ENCODE measurements around the gene USO1. TPM values are rescaled to one million over a fixed set of nuclear protein-coding genes. Genes with fewer than 3 reads are reported as not detected.

The USO1 gene
- polyA plus RNA-seq = 96.8 and 105 TPM in 2 replicates

GRCh38 chr4:75724066-75724866 is at the start of gene USO1:
Gene USO1 (plus strand): TSS chr4:75724577. CDS start chr4:75724820, 243 bp downstream.

Other genes starting within 250 kb of the USO1 start
- gene RCHY1, start 210.2 kb upstream of the USO1 start, polyA plus RNA-seq = 76.8 and 82.4 TPM in 2 replicates
- gene THAP6, start 210.1 kb upstream of the USO1 start, polyA plus RNA-seq = 11.2 and 19.6 TPM in 2 replicates
- 0.94 TPM in 1 of 2 replicates, not detected in the other for gene ODAPH, start 168.5 kb upstream of the USO1 start, polyA plus RNA-seq
- gene CDKL2, start 94.0 kb upstream of the USO1 start, polyA plus RNA-seq = 30.2 and 43.3 TPM in 2 replicates
- 217 and 251 TPM in 2 replicates for gene G3BP2, start 51.2 kb upstream of the USO1 start, polyA plus RNA-seq
- not detected in 2 replicates for gene PPEF2, start 177.9 kb downstream of the USO1 start, polyA plus RNA-seq
- gene NAAA, start 216.4 kb downstream of the USO1 start, polyA plus RNA-seq = 12.1 and 16.0 TPM in 2 replicates